Measurements from ENCODE around the gene CAPN12.

CAPN12 gene

DNA sequence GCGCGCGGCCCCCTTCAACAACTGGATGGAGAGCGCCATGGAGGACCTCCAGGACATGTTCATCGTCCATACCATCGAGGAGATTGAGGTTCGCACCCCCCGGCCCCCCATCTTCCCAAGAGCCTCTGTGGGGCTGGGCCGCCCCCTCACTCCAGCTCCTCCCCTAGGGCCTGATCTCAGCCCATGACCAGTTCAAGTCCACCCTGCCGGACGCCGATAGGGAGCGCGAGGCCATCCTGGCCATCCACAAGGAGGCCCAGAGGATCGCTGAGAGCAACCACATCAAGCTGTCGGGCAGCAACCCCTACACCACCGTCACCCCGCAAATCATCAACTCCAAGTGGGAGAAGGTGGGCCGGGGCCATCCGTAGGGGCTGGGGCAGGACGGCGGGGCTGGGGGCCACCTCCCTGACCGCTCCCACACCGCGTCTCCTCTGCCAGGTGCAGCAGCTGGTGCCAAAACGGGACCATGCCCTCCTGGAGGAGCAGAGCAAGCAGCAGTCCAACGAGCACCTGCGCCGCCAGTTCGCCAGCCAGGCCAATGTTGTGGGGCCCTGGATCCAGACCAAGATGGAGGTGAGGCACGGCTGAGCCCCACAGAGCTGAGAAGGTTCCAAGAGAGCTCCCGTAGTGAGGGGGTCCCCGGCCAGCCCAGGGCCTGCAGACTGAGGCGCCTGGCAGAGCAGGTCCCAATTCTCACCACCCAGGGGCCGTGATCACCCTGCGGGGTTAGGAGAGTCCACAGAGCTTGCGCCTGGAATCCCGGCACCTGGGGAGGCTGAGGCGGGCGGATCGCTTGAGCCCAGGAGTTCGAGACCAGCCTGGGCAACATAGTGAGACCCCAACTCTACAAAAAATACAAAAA lies 20.1 kb downstream of the CAPN12 start:
- DNase-seq = no peak

DNA sequence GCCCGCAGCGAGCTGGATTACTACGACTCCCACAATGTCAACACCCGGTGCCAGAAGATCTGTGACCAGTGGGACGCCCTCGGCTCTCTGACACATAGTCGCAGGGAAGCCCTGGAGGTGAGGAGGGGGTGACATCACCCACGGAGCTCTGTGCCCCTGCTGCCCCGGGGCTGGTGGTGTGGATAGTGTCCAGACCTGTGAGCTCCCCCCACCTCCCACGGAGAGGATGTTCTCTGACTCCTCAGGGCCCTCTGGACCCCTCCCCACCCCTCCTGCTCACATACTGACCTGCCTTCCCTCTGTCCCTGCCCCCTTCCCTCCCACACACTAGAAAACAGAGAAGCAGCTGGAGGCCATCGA lies 20.7 kb downstream of the CAPN12 start:
- no peak for DNase-seq

DNA sequence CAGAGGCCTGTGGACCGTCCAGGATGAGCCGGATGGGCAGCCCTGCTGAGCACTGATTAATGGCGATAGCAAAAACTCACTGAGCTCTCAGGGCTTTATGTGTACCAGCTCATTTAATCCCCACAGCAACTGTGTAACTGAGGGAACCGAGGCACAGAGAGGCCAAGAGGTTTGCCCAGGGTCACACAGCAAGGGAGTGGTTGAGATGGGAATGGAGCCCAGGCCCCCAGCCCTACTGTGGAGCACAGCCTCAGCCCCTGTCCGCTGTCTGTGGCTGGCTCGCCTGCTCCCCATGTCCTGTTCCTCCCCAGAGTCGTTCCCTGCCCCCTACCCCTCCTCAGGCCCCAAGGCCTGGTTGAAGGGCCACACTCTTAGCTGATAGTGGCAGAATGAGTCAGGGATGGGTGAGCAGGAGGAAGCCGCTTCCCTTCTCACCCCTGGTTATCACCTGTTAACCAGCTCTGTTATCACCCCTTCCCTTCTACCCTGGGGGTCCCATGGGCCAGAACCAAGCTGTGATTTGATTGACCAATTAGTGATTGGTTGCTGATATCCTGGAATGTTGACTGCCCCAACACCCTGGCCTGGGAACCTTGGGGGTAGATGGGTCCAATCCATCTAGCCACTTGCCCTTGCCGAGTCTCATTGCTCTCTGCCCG lies 21.2 kb downstream of the CAPN12 start:
- DNase-seq = no peak

DNA sequence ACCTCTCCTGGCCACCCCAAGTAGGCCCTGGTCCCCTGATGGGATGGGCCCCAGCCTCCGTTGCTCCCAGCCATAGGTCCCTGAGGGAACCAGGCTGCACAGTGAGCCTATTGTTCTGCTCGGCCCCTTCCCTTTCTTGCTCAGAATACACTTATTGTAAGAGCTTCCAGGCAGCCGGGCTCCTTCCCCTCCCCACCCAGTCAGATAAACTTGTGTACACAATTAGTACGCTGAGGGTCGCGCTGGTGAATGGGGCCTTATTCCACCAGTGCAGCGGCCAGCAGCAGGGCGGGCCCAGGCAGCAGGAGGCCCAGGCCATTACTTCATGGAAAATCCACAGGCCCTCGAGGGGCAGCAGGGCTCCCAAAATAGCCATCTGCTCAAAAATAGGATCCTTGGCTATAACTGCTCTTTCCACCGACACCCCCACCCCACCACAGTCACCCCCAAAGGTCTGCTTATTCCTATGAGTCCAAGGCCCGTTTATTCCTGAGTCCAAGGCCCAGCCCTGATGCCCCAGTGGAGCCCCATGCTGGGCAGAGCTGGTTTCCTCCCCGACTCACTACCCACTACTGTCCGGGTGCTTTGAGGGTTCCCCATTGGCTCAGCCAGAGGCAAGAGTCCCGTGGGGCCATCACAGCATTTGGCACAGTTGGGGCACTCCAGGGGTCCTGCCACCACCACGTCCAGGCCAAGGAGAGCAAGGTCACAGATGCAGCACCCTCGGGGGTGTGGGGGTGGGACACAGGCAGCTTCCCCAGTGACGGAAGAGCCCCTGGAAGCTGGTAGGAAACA lies 22.1 kb downstream of the CAPN12 start:
- no peak for DNase-seq

DNA sequence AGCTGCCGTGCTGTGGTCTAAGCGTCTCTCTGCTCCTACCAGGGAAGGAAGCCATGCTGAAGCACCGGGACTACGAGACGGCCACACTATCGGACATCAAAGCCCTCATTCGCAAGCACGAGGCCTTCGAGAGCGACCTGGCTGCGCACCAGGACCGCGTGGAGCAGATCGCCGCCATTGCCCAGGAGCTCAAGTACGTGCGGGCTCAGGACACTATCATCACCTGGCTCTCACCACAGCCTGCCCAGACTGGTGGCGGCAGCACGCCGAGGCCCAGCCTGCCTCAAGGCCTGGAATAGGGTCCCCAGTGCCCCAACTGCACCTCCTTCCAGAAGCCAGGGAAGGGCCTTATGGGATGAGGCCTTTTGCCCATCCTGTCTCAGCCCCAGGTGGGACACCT lies 22.8 kb downstream of the CAPN12 start:
- DNase-seq = no peak

DNA sequence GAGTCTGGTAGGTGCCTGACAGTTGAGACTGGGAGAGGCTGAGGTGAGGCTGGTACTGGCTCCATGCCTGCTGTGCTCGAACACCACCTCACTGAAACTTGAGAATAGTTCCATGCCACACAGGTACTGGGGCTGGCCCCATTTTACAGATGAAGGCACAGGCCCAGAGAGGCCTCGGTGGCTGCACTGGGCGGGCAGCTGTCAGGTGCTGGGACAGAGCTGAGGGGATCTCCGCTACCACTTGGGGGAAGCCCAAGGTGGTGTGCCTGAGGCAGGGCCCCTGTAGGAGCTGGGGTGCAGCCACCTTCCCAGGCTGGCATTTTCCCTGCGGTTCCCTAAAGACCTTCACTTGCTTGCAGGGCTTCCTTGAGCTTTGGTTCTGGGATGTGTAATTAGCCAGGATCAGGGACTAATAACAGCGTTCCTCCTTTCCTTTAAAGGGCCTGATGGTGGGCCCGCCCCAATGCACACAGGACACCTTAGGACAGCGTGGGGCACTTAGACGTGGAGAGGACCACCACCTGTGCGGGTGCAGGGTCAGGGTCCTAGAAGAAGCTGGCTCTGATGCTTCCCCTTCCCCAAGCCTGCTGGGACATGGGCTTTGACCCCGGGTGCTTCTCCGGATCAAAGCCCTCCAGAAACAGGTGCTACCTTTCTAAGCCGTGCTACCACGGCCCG lies 23.6 kb downstream of the CAPN12 start:
- DNase-seq = no peak

DNA sequence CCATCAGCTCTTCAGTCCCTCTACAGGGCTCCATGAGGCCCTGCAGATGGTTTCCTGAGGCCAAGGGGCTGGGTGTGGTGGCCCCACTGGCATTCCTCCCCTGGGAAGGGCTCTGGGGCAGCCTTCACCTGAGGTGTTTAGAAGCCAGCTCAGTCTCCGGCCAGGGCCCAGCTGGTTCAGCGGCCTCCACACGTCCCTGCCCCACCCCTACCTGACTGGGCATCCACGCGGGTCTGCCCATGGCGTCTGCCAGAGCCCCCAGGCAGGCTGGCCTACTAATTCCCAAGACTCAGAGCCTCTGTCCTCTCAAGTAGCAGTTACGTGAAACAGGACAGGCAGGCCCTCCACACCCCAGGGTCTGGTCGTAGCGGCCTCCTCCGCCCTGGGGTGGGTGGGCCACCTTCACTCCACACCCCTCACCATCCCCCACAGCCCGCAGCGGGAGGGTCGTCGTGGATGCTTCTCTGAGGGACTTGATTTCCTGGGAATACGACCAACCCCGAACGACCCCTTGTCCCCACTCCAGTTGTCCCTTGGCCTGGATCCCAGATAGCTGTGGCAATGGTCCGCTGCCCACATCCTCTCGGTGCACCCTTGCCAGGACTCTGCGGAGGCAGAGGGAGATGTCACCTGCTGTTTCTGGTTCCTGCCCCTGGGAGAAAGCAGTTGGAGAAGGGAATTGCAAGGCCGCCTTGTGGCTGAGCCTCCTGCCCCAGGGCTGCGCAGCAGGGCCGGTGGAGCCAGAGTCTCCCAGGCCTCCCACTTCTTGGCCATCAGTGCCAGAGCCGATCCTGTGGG lies 24.3 kb downstream of the CAPN12 start:
- no peak for DNase-seq

DNA sequence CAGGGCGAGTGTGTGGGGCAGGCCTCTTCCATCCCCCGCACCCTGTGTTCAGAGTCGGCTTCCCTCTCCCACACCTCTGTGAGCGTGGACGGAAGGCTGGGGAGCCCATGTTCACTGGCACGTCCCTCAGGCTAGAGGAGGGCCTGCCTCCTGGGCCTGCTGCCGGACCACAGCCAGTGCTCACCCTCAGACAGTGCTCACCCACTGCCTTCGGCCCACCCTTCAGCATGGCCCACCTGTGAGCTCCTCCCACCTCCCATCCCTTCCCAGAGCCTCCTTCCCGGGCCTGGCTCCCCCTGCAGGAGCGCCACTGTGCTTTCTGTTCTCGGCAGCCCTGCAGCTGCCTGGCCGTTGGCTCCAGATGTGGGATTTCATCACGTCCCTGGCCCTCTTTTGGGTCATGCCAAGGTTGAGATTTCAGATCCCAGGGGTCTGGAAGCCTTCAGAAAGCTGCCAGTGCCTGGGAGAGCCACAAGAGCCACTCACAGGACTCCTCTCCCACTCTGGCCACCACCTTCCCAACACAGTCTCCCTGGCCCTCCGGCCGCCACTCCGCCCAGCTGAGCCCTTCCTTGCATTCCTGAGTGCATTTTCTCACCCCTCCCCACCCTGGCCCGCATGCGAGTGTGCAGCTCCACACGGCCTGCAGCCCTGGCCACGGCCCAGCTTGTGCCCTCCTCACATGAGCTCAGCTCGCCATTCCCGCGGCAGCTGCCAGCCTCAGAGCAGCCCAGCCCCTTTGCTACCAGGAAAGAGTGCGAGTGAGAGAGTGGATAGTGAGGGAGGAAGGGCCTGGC lies 25.3 kb downstream of the CAPN12 start:
- no peak for DNase-seq

DNA sequence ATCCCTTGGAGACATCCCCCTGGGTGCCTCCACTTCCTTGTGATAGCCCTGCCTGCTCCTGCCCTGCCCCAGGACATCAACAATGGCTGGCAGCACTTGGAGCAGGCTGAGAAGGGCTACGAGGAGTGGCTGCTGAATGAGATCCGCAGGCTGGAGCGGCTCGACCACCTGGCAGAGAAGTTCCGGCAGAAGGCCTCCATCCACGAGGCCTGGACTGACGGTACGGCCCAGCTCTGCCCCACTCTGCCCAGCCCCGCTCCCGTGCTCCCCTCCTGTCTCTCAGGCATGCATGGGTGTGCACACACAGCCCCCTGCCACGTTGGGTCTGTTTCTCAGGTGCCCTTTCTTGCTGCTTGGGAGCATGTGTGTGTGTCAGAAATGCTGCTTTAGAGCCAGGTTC lies 26.4 kb downstream of the CAPN12 start:
- no peak for DNase-seq

DNA sequence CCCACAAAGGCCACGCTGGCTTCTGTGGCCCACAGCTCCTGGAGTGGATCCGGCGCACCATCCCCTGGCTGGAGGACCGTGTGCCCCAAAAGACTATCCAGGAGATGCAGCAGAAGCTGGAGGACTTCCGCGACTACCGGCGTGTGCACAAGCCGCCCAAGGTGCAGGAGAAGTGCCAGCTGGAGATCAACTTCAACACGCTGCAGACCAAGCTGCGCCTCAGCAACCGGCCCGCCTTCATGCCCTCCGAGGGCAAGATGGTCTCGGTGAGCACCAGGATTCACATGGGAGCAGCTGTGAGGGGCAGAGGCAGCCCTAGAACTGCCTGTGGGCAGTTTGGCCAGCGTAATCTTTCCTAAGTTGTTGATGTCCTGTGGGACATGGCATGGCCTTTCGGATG lies 27.2 kb downstream of the CAPN12 start:
- no peak for DNase-seq

DNA sequence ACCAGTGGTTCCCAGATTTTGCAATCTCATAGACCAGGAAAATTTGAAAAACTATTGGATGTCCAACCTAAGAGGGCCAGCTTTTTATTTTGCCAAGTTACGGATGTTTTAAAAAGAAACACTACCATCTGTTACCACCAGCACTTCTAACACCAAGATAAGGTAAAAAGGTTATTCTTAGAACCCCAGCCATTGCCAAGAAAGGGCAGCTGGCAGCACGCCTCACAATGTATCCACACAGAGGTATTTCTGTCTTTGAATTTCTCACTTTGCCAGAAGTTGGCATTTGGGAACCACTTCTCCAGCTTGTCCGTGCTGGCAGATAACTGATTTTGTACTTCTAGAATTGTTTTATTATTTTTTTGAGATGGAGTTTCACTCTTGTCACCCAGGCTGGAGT lies 28.7 kb downstream of the CAPN12 start:
- no peak for DNase-seq

DNA sequence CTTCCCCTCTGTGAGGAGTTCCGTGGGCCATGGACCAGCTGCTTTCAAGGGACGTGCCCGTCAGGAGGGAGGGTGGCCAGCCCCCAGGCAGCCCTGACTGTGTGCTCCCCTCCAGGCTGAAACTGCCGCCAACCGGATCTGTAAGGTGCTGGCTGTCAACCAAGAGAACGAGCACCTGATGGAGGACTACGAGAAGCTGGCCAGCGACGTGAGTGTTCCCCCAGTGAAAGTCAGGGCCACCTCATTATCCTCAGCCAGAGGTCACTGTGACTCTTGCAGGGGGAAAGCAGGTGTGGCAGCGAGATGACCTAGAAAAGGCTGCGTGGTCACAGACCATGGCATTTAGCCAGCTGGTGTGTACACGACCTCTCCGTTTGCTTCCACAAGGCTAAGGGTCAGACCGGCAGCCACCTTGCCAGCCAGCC lies 29.9 kb downstream of the CAPN12 start:
- no peak for DNase-seq

DNA sequence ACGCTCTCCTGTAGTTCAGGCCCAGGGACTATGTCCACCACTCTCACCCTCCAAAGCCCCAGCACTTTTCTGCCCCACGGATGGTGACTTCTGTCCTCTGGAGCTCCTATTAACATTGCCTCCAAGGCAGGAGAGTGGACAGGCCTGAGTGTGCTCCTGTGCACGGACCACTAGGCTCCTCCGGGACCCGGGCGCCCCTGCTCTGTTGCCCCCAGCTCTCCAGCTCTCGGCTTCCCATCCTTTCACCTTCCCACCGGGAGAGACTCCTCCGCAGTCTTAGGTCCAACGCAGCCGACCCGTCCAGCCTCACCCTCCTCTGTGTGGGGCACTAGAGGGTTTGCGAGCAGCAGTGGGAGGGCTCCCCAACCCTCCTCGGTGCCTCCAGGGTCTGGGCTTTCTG lies 30.4 kb downstream of the CAPN12 start:
- DNase-seq = no peak

DNA sequence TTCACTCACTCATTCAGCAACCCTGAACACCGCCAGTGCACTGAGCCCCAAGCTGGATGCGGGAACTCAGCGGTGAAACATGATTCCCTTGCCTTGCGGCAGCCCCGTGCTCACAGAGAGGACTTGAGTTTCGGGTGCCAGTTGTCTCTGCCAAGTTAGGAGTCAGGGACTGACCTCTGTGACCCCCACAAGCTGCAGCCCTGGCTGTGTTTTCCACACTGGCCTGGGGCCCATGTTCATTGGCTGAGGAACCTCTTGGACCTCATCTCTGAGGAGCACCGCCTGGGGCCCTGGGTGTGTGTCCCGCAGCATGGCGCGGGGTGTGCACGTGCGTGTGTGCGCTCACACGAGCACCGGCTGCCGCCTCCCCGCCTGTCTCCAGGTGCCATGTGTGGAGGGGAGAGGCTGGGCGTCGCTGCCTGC lies 31.0 kb downstream of the CAPN12 start:
- DNase-seq = no peak

DNA sequence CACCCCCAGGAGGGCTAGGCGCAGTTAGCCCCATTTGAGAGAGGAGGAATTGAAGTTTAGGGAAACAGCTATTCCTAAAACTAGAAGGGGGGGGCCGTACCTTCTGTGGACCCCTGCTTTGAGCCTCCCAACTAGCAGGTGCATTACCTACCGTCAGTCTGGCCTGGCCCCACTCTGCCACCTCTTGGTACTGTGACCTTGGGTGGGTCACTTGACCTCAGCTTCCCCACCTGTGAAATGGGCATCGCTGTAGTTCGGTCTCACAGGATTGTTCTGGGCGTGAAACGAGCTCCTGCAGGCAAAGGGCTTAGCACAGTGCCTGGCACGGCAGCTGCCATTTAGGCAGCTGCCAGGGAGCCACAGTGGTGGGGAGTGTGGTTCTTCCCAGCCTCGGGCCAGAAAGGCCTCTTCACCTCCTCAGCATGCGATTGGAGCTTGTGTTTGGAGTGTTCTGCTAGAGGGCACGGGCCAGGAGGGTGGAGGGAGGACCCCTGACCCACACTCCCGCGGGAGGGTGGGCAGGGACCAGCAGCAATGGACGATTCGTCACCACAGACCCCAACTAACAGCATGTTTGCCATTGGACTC lies 32.0 kb downstream of the CAPN12 start:
- no peak for DNase-seq

DNA sequence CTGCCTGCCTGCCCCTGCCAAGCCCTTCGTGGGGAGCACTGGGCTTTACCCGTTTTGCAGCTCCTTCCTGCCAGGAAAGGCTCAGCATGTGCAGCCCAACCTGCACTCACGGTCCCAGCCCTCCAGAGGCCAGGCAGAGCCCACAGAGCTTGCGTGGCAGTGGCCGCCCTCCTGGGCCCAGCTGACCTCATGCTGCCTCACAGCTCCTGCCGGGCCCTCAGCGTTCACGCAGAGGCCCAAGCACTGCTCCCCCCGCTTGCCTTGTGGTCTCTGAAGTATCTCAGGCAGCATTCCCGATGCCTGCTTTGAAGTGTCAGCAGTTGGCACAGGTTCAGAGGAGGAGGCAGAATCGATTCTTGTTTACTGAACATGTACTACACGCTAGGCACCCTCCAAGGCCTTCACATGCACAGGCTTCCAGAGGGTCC lies 32.5 kb downstream of the CAPN12 start:
- no peak for DNase-seq

DNA sequence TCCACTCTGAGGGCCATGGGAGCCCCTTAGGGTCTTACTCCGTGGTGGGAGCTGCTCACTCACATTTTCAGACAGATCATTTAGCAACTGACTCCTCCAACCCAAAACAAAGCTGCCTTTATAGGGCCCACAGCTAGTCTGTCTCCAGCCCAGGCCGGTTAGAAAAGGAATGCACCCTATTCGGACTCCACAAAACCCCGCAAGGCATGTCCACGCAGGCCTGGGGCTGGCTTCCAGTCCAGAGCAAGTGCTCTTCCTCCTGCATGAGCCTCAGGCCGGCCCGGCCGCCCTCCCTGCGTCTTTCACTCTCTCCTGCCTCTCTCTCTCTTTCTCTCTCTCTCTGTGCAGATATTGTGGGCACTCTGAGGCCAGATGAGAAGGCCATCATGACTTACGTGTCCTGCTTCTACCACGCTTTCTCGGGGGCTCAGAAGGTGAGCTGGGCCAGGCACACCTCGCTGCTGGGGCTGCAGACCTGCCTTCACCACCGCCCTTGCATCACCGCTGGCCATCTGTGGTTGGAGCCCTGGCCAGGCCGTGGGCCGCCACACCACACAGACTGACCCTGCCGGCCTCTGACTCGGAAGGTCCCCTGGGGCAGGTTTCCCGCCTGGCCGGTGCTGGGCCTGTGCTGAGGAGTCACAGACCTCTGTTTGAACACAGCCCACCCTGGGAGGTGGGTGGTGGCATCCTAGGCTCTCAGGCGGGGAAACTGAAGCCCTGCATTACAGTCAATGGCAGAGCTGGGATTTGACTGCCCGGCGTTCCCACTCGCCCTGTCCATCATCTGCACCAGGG lies 33.1 kb downstream of the CAPN12 start:
- no peak for DNase-seq

DNA sequence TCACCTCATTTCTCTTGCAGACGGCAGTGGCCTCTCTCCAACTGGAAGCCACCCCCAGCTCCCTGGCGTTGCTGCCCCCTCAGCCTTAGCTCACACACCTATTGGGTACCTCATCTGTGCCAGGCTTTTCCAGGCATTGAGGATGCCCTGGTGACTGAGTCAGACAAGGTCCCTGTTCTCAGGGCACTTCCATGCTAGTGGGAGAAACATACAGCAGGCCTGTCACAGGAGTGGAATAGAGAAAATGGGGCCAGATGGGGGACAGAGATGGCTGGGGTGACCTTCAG lies 33.9 kb downstream of the CAPN12 start:
- DNase-seq = no peak

DNA sequence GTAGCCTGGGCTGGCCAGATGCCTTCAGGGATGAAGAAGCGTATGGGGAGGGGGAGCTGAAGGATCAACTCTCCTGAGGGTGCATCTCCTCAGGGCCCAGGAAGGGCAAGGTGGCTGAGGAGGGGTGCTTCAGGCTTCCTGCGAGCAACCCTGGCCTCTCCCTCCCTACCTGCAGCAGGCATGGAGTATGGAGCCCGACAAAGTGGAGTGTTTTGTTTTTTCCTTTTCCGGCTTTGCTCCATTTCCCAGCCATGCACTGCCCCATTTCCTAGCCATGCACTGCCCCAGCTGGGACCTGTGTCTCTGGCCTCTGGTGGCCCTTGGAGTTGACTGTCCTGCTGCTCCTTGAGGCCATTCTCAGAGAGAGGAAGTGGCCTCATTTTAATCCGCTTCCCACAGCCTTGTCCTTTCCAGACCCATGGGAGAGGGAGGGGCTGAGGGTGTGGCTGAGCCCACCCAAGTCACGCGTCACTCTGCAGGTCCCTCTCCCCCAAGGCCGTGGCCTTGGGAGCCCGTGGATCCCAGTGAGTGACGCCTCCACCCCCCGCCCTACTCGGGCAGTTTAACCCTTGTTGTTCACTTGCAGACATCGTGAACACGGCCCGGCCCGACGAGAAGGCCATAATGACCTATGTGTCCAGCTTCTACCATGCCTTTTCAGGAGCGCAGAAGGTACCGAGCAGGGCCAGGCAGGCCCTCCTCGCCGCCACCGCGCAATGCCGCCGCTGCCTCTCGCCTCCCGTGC lies 34.4 kb downstream of the CAPN12 start:
- DNase-seq = no peak

DNA sequence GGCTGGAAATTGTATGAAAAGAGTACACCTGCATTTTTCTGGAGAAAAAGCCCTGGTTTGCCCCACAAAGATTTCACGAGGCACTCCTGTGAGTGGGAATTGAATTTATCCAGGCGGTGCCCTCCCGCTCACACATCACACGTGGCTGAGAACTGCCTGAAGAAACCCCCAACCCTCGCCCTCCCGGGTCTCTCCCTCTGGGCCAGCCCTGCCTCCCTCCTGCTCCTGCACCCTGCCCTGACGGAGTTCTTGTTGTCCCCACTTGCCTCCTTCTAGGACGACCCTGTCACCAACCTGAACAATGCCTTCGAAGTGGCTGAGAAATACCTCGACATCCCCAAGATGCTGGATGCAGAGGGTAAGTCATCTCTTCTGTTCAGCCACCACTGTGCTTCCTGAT lies 35.2 kb downstream of the CAPN12 start:
- no peak for DNase-seq

Measured in CD4-positive, alpha-beta T cell treated with Interferon gamma for 1 hour (primary cell).